22Rv1 (cell line): ENCODE measurements around the gene MISP3.

Experiments used
- H3K27ac ChIP-seq: fragments of 450-650 bp; 2 replicates; pipeline ENCODE4 v1.5.1; 2017
- CTCF ChIP-seq: fragments of 450-650 bp; IDR thresholded peaks from 2 replicates; pipeline ENCODE4 v1.5.1; 2017; ENCODE audit warnings: mild to moderate bottlenecking
- ZFX ChIP-seq: fragments of 450-650 bp; IDR thresholded peaks from 2 replicates; pipeline ENCODE4 v1.6.1; 2017; ENCODE audit warnings: antibody characterized with exemption, borderline replicate concordance

MISP3 gene

GRCh38 chr19:14054721-14055120 lies 17.9 kb upstream of the MISP3 start:
- no peak overlapping the region for H3K27ac ChIP-seq
- TF ChIP-seq ZFX (no peak), CTCF (no peak)

GRCh38 chr19:14055396-14055795 lies 17.2 kb upstream of the MISP3 start:
- TF ChIP-seq CTCF: no peak
- no peak for TF ChIP-seq ZFX
- H3K27ac ChIP-seq: no peak overlapping the region

- TF ChIP-seq ZFX: no peak
- no peak overlapping the region for H3K27ac ChIP-seq
Observed at GRCh38 chr19:14056069-14056666, 16.4 kb upstream of the MISP3 start.

- no peak overlapping the region for H3K27ac ChIP-seq
- TF ChIP-seq ZFX (no peak), CTCF (no peak)
Observed at GRCh38 chr19:14056741-14057356, 15.7 kb upstream of the MISP3 start.

GRCh38 chr19:14058182-14059092 lies 14.1 kb upstream of the MISP3 start:
- TF ChIP-seq ZFX: no peak
- no peak for TF ChIP-seq CTCF
- H3K27ac ChIP-seq: no peak overlapping the region

- no peak overlapping the region for H3K27ac ChIP-seq
- TF ChIP-seq CTCF (peak; percentile 93), ZFX (no peak)
Observed at GRCh38 chr19:14059093-14059480, 13.5 kb upstream of the MISP3 start.

GRCh38 chr19:14059652-14060155 lies 12.9 kb upstream of the MISP3 start:
- H3K27ac ChIP-seq: no peak overlapping the region
- no peak for TF ChIP-seq ZFX
- no peak for TF ChIP-seq CTCF
